HCT116 (cell line): Measurements from ENCODE around the gene SLC12A7. TPM values are rescaled to one million over a fixed set of nuclear protein-coding genes. Genes with fewer than 3 reads are reported as not detected.

Experiments
- ATAC-seq: fragments of 200-7000 bp; cut with Tn5 transposase; 2 replicates; pipeline ENCODE4 v1.9.1; 2020; ENCODE audit warnings: mild to moderate bottlenecking, moderate library complexity
- BruUV-seq: library from RNA; stranded (reverse); fragments of 400-500 nt; replicated peaks from 2 replicates; lab custom pipeline; 2021; lab: Mats Ljungman, UMichigan
- CTCF ChIA-PET: fragments of 300-600 bp; sonication (Branson Sonifier 250); formaldehyde crosslinking; loops from one replicate; lab custom pipeline; 2021; ENCODE audit warnings: antibody characterized with exemption; lab: Charles Lee
- POLR2A ChIA-PET: fragments of 300-600, 350-600 bp; sonication (Branson Sonifier 250); formaldehyde crosslinking; loops from one replicate; lab custom pipeline; 2021; ENCODE audit warnings: antibody characterized with exemption; lab: Charles Lee
- RAD21 ChIA-PET, 2 experiments: fragments of 300-600 bp; sonication (Branson Sonifier 250); formaldehyde crosslinking; loops; one replicate each; lab custom pipeline; 2023; ENCODE audit warnings: low total read pairs in 2 of 2; ENCODE audit not compliant: uncharacterized antibody in 2 of 2, unreplicated experiment in 2 of 2, low non-redundant PET in 1 of 2; lab: Charles Lee
- DNase-seq: peaks from one replicate; pipeline ENCODE4 v3.0.0-alpha.2; 2010; ENCODE audit warnings: low read depth, low spot score
- H2AFZ ChIP-seq: fragments of 200-600 bp; shearing (Covaris generic), sonication (generic); 2 replicates; pipeline ENCODE4 v1.6.1; 2017; ENCODE audit warnings: low read depth, mixed run types, mixed read lengths, antibody characterized with exemption, low read length; ENCODE audit not compliant: poor library complexity, severe bottlenecking
- H3K27ac ChIP-seq: 2 replicates; pipeline ENCODE4 v1.5.1; 2012; ENCODE audit warnings: low read depth, low read length
- H3K27me3 ChIP-seq: fragments of 200-600 bp; sonication (generic); 2 replicates; pipeline ENCODE4 v1.6.1; 2016; ENCODE audit warnings: mixed run types, low read length, mixed read lengths; ENCODE audit not compliant: insufficient read depth
- H3K36me3 ChIP-seq, 2 experiments: fragments of 200-500 bp in 1 of 2; fragments of 200-600 bp in 1 of 2; sonication (Bioruptor generic) in 1 of 2; sonication (generic) in 1 of 2; 2 replicates each; pipeline versions ENCODE4 v1.5.1 to v1.6.1; 2014 to 2016; ENCODE audit warnings: low read length in 2 of 2, inconsistent platforms in 1 of 2, mixed read lengths in 1 of 2, mixed run types in 1 of 2; ENCODE audit not compliant: insufficient read depth in 2 of 2, control insufficient read depth in 1 of 2
- H3K4me1 ChIP-seq, 2 experiments: fragments of 200-600 bp in 1 of 2; sonication (generic) in 1 of 2; 2 replicates each; pipeline versions ENCODE4 v1.5.1 to v1.6.1; 2012 to 2017; ENCODE audit warnings: low read length in 2 of 2, inconsistent platforms in 1 of 2, mild to moderate bottlenecking in 1 of 2, mixed read lengths in 1 of 2, mixed run types in 1 of 2, moderate library complexity in 1 of 2; ENCODE audit not compliant: insufficient read depth in 2 of 2, control insufficient read depth in 1 of 2
- H3K4me2 ChIP-seq: fragments of 200-600 bp; sonication (generic); 2 replicates; pipeline ENCODE4 v1.6.1; 2017; ENCODE audit warnings: mixed run types, low read length, mixed read lengths
- H3K4me3 ChIP-seq, 2 experiments: fragments of 200-600 bp in 1 of 2; sonication (generic) in 1 of 2; replicated peaks in 1 of 2; 2 replicates each; pipeline ENCODE4 v1.5.1; 2011 to 2016; ENCODE audit warnings: low read length in 2 of 2, control low read depth in 1 of 2, low read depth in 1 of 2, mild to moderate bottlenecking in 1 of 2, mixed read lengths in 1 of 2, mixed run types in 1 of 2
- H3K79me2 ChIP-seq: fragments of 200-600 bp; sonication (generic); 2 replicates; pipeline ENCODE4 v1.6.1; 2017; ENCODE audit warnings: mild to moderate bottlenecking, mixed run types, low read length, moderate library complexity, mixed read lengths; ENCODE audit not compliant: insufficient read depth
- H3K9ac ChIP-seq: fragments of 200-600 bp; sonication (generic); 2 replicates; pipeline ENCODE4 v1.6.1; 2016; ENCODE audit warnings: low read length, mixed read lengths
- H3K9me2 ChIP-seq: fragments of 200-600 bp; sonication (generic), shearing (Covaris generic); 2 replicates; pipeline ENCODE4 v1.6.1; 2017; ENCODE audit warnings: mixed run types, mild to moderate bottlenecking, moderate library complexity; ENCODE audit not compliant: insufficient read depth
- H3K9me3 ChIP-seq, 2 experiments: fragments of 200-500 bp in 1 of 2; fragments of 200-600 bp in 1 of 2; sonication (Bioruptor generic) in 1 of 2; sonication (generic) in 1 of 2; 2 replicates each; pipeline ENCODE4 v1.6.1; 2014 to 2017; ENCODE audit warnings: low read length in 2 of 2, mixed read lengths in 2 of 2, inconsistent platforms in 1 of 2, low read depth in 1 of 2, mild to moderate bottlenecking in 1 of 2, mixed run types in 1 of 2, moderate library complexity in 1 of 2; ENCODE audit not compliant: control insufficient read depth in 1 of 2, insufficient read depth in 1 of 2
- H4K20me1 ChIP-seq: fragments of 200-600 bp; sonication (generic), shearing (Covaris generic); 2 replicates; pipeline ENCODE4 v1.6.1; 2017; ENCODE audit warnings: mixed run types, mild to moderate bottlenecking, moderate library complexity; ENCODE audit not compliant: insufficient read depth
- ATF3 ChIP-seq: IDR thresholded peaks from 2 replicates; pipeline ENCODE4 v1.6.1; 2012
- ELF1 ChIP-seq: IDR thresholded peaks from 2 replicates; pipeline ENCODE4 v1.6.1; 2012; ENCODE audit warnings: low read depth, borderline replicate concordance
- EZH2 ChIP-seq: fragments of 200-600 bp; sonication (generic); IDR thresholded peaks from 2 replicates; pipeline ENCODE4 v1.6.1; 2017; ENCODE audit warnings: antibody characterized with exemption, mixed run types
- EZH2phosphoT487 ChIP-seq: fragments of 200-600 bp; IDR thresholded peaks from 2 replicates; pipeline ENCODE4 v1.6.1; 2018; ENCODE audit warnings: antibody characterized with exemption, borderline replicate concordance
- FOSL1 ChIP-seq: IDR thresholded peaks from 2 replicates; pipeline ENCODE4 v1.6.1; 2012; ENCODE audit warnings: low read depth
- REST ChIP-seq: IDR thresholded peaks from 2 replicates; pipeline ENCODE4 v1.6.1; 2012; ENCODE audit warnings: low read depth
- SRF ChIP-seq: IDR thresholded peaks from 2 replicates; pipeline ENCODE4 v1.6.1; 2012; ENCODE audit warnings: low read depth
- TCF7L2 ChIP-seq: IDR thresholded peaks from 2 replicates; pipeline ENCODE4 v1.7.0; 2011; ENCODE audit warnings: borderline replicate concordance, inconsistent platforms; ENCODE audit not compliant: insufficient read depth, insufficient read length; ENCODE audit errors: extremely low read depth
- YY1 ChIP-seq: IDR thresholded peaks from 2 replicates; pipeline ENCODE4 v1.6.1; 2011; ENCODE audit warnings: low read length, low read depth, moderate library complexity, mild to moderate bottlenecking; ENCODE audit not compliant: insufficient replicate concordance; ENCODE audit errors: extremely low read depth
- ZBTB33 ChIP-seq: IDR thresholded peaks from 2 replicates; pipeline ENCODE4 v1.6.1; 2011; ENCODE audit warnings: mild to moderate bottlenecking, low read length, moderate library complexity; ENCODE audit not compliant: insufficient replicate concordance; ENCODE audit errors: extremely low read depth
- ZFX ChIP-seq: fragments of 450-650 bp; IDR thresholded peaks from 2 replicates; pipeline ENCODE4 v1.6.1; 2017
- ZNF274 ChIP-seq: fragments of 200-500 bp; sonication (Bioruptor generic); IDR thresholded peaks from 2 replicates; pipeline ENCODE4 v1.6.1; 2014; ENCODE audit warnings: mild to moderate bottlenecking, low read depth, low read length, inconsistent platforms
- intact Hi-C: fragments of 100-400 bp; cut with micrococcal nuclease; formaldehyde crosslinking; loops from 2 replicates; pipeline ENCODE4 v1.10.0; 2022
- total RNA-seq: library from RNA; stranded (reverse); gene quantifications from one replicate; pipeline ENCODE4 v1.2.1, GENCODE V29; 2021; ENCODE audit not compliant: unreplicated experiment

SLC12A7 gene
- total RNA-seq, 1 experiment from 2014 or later = 29.6 TPM

- H3K36me3 ChIP-seq = no peaks in the 10 kb centered on the region
- H2AFZ ChIP-seq = no peak overlapping the region
- no peak overlapping the region for H3K4me2 ChIP-seq
- TF ChIP-seq EZH2 = no peak
- TF ChIP-seq TCF7L2 = no peak
- TF ChIP-seq ZNF274 = no peak
- TF ChIP-seq ZBTB33 = no peak
- no peak for TF ChIP-seq YY1
- no peak for TF ChIP-seq REST
- no peak for TF ChIP-seq SRF
- TF ChIP-seq FOSL1 = no peak
- TF ChIP-seq ATF3 = no peak
- no peak for TF ChIP-seq ZFX
- TF ChIP-seq ELF1 = no peak
- TF ChIP-seq EZH2phosphoT487 = no peak
- TF ChIP-seq, all 23 proteins: peak for 0
- Histone ChIP-seq H3K9ac (no peak overlapping the region), H3K9me2 (no peaks in the 10 kb centered on the region), H3K9me3 (no peaks in the 10 kb centered on the region), H4K20me1 (no peaks in the 10 kb centered on the region), H3K27ac (no peak overlapping the region), H3K4me3 (no peak overlapping the region), H3K27me3 (no peaks in the 10 kb centered on the region), H3K79me2 (peaks cover 11% of the 10 kb centered on the region; the same call in 1 of the 2 replicates), H3K4me1 (no peaks in the 10 kb centered on the region)
- DNase-seq (no peak), ATAC-seq (no peak)
- intact Hi-C loops = no loop called here
- ChIA-PET RAD21 (no interaction called here), CTCF (no interaction called here), POLR2A (no interaction called here)
- BruUV-seq = no TSS peak
Observed at GRCh38 chr5:1100664-1101574, 10.9 kb downstream of the SLC12A7 start.
